Renal cortex interstitium (tissue), 11 donors: Measurements from ENCODE around the gene B4GALT6. TPM values are rescaled to one million over a fixed set of nuclear protein-coding genes. Genes with fewer than 3 reads are reported as not detected.

Source experiments
- DNase-seq, 11 donors: peaks; one replicate each; pipeline ENCODE4 v3.0.0-alpha.2; 2013; ENCODE audit warnings: low read depth in 9 of 11, low spot score in 4 of 11; ENCODE audit errors: extremely low read depth in 1 of 11
- polyA plus RNA-seq, 3 donors: library from polyadenylated mRNA; unstranded; fragments of 120-200 nt; gene quantifications; one replicate each; pipeline ENCODE4 v1.2.1, GENCODE V29; 2013; ENCODE audit not compliant: insufficient read length in 3 of 3

Gene B4GALT6
- polyA plus RNA-seq, 3 donors = 14.5 to 19.2 (median 16.1) TPM

GRCh38 chr18:31672628-31673135 is 11.7 kb downstream of the B4GALT6 start:
- no peak for DNase-seq

DNA sequence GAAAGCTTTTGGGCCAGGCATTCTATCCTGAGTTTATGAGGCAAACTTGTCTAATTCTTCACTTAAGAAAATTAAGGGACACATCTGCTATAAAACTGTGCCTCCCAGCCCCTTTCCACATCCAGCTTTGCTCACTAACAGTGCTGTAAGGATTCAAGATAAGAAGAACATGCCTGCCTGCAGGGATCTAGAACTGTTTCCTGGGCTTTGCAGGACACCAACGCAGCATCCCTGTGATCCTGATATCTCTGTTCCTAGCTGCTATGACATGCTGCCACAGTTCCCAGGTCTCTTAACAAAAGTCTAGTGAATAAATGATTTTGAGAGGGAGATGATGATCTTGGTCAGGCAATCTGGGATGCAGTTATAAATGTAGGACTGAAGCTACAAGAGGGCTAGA is 12.4 kb downstream of the B4GALT6 start:
- DNase-seq = no peak

- no peak for DNase-seq
Observed at GRCh38 chr18:31669541-31669940, 14.8 kb downstream of the B4GALT6 start.

GRCh38 chr18:31667185-31667584 is 17.2 kb downstream of the B4GALT6 start:
- no peak for DNase-seq

DNA sequence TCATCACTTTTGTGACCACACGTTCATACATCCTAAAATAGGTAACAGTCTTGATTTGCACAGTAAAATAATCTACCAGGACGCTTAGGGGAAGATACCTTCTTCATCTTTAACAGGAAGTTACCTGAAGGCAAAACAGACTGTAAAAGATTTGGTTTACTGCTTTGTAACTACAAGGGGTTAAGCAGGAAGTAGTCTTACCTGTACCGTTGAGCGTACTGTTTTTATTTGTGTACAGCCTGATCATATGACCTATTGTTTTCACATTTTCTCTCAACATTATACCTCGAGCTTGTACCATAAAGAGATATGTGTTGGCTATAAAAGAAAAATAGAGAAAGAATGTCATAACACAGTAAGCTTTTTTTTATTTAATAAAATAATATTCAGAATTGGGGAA is 18.3 kb downstream of the B4GALT6 start:
- DNase-seq = no peak

GRCh38 chr18:31664101-31664500 is 20.3 kb downstream of the B4GALT6 start:
- no peak for DNase-seq

GRCh38 chr18:31661965-31662364 is 22.4 kb downstream of the B4GALT6 start:
- no peak for DNase-seq

- DNase-seq = no peak
Observed at GRCh38 chr18:31660763-31661162, 23.6 kb downstream of the B4GALT6 start.

DNA sequence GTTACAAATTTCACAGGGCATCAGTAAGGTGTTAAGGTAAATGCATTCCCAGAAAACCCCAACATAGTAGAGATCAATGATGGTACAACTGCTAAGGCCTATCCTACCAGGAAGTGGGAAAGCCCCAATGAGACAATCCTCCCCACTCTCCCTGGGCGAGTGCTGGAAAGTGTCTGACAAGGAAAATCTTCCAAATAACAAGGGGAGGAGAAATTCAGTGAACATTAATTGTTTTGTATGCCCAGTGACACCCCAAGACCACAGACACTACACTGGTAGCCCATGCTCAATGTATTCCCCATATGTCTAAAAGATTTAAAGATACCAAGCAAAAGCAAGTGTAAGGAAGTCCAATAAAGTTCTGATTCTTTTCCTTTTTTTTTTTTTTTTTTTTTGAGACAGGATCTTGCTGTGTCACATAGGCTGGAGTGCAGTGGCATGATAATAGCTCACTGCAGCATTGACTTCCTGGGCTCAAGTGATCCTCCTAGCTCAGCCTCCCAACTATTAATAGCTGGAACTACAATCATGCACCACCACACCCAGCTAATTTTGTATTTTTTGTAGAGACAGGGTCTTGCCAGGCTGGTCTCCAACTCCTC is 24.7 kb downstream of the B4GALT6 start:
- DNase-seq = no peak

- peak in 7 of 11 donors; percentile 14 to 51 (median 26) for DNase-seq
Observed at GRCh38 chr18:31658670-31659575, 25.5 kb downstream of the B4GALT6 start.

DNA sequence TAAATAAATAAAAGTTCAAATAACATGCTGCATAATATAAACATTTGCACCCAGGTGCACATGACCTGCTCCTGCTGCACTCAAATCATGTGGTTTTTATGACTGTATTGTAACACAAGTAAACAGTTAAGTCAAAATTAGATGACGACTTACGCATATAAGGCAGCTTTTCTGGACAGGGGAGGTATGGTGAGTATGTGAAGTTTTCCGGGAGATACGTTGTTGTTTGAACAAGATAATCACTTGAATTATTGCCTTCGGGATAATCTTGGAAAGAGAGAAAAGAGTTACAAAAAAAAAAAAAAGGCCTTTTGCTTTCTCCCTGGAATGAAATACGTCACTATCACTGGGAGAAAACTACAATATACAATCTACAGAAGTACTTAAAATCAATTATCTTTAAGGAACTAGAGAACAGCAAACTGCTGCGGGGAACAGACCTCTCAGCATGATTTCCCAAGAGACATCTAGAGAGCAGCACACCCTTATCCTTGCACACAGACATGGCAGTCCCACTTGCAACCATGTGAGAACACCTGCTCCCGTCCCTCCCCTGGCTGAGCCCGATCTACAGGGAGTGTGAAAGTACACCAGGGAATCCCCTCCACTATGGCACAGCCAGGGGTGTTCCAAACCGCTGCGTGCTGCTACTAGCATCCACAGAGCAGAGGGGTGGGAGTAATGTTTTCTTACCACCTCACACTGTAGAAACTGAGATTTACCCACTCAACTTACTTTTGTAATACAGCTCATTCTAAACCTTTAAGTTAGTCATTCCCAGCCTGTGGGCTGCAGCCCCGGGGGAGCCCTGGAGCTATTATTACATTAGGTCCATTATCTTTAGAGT is 26.3 kb downstream of the B4GALT6 start:
- DNase-seq = peak in 2 of 11 donors; percentile 12 to 15

- no peak for DNase-seq
Observed at GRCh38 chr18:31656754-31657153, 27.6 kb downstream of the B4GALT6 start.

- no peak for DNase-seq
Observed at GRCh38 chr18:31655354-31655753, 29.0 kb downstream of the B4GALT6 start.

- DNase-seq = no peak
Observed at GRCh38 chr18:31652877-31653276, 31.5 kb downstream of the B4GALT6 start.

DNA sequence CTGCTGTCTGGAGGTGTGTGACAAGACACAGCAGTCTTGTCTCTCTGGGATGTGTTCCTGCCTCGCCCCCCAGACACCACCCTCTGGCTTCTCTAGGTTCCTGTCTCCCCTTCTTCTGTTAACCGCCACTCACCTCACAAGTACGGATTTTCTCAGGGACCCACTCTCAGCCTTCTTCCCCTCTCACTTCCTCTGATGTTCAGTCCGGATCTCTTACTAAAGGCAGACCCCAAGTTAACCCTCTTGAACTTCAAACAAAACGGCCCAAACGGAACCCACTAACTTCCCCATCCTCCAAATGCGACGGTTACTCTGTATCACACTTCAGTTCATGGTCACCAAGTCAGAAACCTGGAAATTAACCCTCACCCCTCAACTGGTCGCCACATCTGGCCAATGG is 32.0 kb downstream of the B4GALT6 start:
- no peak for DNase-seq

- no peak for DNase-seq
Observed at GRCh38 chr18:31651369-31651768, 33.0 kb downstream of the B4GALT6 start.

GRCh38 chr18:31649978-31650719 is 34.2 kb downstream of the B4GALT6 start:
- no peak for DNase-seq

DNA sequence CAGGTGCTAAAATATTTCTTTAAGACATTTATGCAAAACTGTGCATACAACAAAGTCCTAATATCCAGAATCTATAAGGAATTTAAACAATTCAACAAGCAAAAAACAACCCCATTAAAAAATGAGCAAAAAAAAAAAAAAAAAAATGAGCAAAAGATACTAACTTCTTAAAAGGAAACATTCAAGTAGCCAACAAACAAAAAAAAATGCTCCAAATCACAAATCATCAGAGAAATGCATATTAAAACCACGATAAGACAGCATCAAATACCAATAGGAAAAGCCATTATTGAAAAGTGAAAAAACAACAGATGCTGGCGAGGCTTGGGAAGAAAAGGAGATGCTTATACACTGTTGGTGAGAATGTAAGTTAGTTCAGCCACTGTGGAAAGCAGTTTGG is 34.9 kb downstream of the B4GALT6 start:
- no peak for DNase-seq

DNA sequence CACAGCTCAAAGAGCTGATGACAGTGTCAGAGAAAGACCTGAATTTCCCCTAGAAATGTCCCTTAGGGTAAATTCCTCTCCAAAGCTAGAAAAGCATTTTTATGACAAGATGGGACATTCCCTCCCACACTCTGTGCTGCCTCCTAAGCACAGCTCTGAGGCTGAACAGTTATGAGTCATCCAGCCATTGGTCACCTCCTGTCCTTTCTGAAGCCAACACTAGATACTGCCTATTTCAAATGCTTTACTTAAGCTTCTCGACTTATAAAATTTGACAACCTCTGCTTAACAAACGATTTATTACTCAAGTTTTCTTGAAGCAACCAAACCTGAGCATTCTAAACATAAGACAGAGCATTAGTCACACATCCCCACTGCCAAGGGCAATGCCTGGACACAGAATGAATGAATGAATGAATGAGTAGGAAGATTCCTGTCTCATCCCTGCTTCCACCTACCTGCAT is 35.4 kb downstream of the B4GALT6 start:
- DNase-seq = no peak
